ENCODE results near the gene GDF15. TPM values are rescaled to one million over a fixed set of nuclear protein-coding genes. Genes with fewer than 3 reads are reported as not detected.
A peak's percentile ranks its signal among the peaks of the same experiment; 100 is the strongest.

GDF15 gene
- total RNA-seq, 1 donor from 2014 or later, result not detected

GRCh38 chr19:18433735-18434398 is 47.9 kb downstream of the GDF15 start:
- DNase-seq (no peak), ATAC-seq (ENCODE audit: low read depth) (no peak)
- H3K27me3 Mint-ChIP-seq, result no peaks in the 10 kb centered on the region
- intact Hi-C loops (cut with micrococcal nuclease), result no loop called here
- no peak for TF ChIP-seq CTCF (IDR thresholded peaks at IDR 0.05)
- H3K4me1 Mint-ChIP-seq, result peaks cover 37% of the 10 kb centered on the region
- ChIA-PET CTCF (no interaction called here), POLR2A (interaction anchor here (1.6 kb wide), 1 partner anchor 14 kb away, joined by 7 read pairs; the partner anchor contains the start of gene SSBP4)
- peak overlapping the region; percentile 24 for H3K27ac Mint-ChIP-seq
- peak overlapping the region; percentile 79 for H3K4me3 Mint-ChIP-seq
- no peaks in the 10 kb centered on the region for H3K36me3 Mint-ChIP-seq (ENCODE audit: low read depth)
- no peaks in the 10 kb centered on the region for H3K9me3 Mint-ChIP-seq

- ATAC-seq (ENCODE audit: low read depth) (no peak), DNase-seq (no peak)
- TF ChIP-seq CTCF (IDR thresholded peaks at IDR 0.05), result no peak
- no peaks in the 10 kb centered on the region for H3K9me3 Mint-ChIP-seq
- intact Hi-C loops (cut with micrococcal nuclease), result loop anchor here (5.0 kb wide), 1 partner anchor 398 kb away; the partner anchor contains the start of gene UPF1
- peak overlapping the region; percentile 79 for H3K4me3 Mint-ChIP-seq
- H3K27me3 Mint-ChIP-seq, result no peaks in the 10 kb centered on the region
- POLR2A ChIA-PET, result interaction anchor here (0.5 to 1.6 kb wide), 3 partner anchors 15 to 302 kb away, joined by 5 to 7 read pairs (median 5); partner anchors contain the start of gene SSBP4
- H3K4me1 Mint-ChIP-seq, result peaks cover 40% of the 10 kb centered on the region
- peak overlapping the region; percentile 24 for H3K27ac Mint-ChIP-seq
- no peaks in the 10 kb centered on the region for H3K36me3 Mint-ChIP-seq (ENCODE audit: low read depth)
- CTCF ChIA-PET, result interaction anchor here (0.9 kb wide), 1 partner anchor 15 kb away, joined by 3 read pairs; no protein-coding TSS in a partner anchor
Measured at GRCh38 chr19:18434411-18435175, 48.6 kb downstream of the GDF15 start.

GRCh38 chr19:18435178-18435841 is 49.4 kb downstream of the GDF15 start:
- peaks cover 35% of the 10 kb centered on the region for H3K4me1 Mint-ChIP-seq
- DNase-seq, result no peak
- no peaks in the 10 kb centered on the region for H3K36me3 Mint-ChIP-seq (ENCODE audit: low read depth)
- peak overlapping the region; percentile 79 for H3K4me3 Mint-ChIP-seq
- POLR2A ChIA-PET, result interaction anchor here (0.5 to 1.6 kb wide), 4 partner anchors 16 to 303 kb away, joined by 3 to 7 read pairs (median 5); partner anchors contain the start of gene SSBP4
- no peak for TF ChIP-seq CTCF (IDR thresholded peaks at IDR 0.05)
- no peak overlapping the region for H3K27ac Mint-ChIP-seq
- intact Hi-C loops (cut with micrococcal nuclease), result loop anchor here (5.0 kb wide), 1 partner anchor 397 kb away; the partner anchor contains the start of gene UPF1
- CTCF ChIA-PET, result interaction anchor here (0.9 kb wide), 2 partner anchors 16 to 55 kb away, joined by 3 to 4 read pairs; no protein-coding TSS in a partner anchor
- H3K9me3 Mint-ChIP-seq, result no peaks in the 10 kb centered on the region
- ATAC-seq (ENCODE audit: low read depth), result no peak
- no peaks in the 10 kb centered on the region for H3K27me3 Mint-ChIP-seq

- Mint-ChIP-seq H3K27ac (no peak overlapping the region), H3K36me3 (ENCODE audit: low read depth) (no peaks in the 10 kb centered on the region), H3K27me3 (no peaks in the 10 kb centered on the region), H3K4me1 (peaks cover 36% of the 10 kb centered on the region), H3K4me3 (peak overlapping the region; percentile 69), H3K9me3 (no peaks in the 10 kb centered on the region)
- intact Hi-C loops (cut with micrococcal nuclease), result loop anchor here (2.0 to 5.0 kb wide), 2 partner anchors 15 to 396 kb away; partner anchors contain the start of gene UPF1
- DNase-seq (no peak), ATAC-seq (ENCODE audit: low read depth) (no peak)
- ChIA-PET CTCF (interaction anchor here (0.9 kb wide), 2 partner anchors 17 to 56 kb away, joined by 3 to 4 read pairs; no protein-coding TSS in a partner anchor), POLR2A (interaction anchor here (0.7 kb wide), 1 partner anchor 17 kb away, joined by 3 read pairs; no protein-coding TSS in a partner anchor)
- no peak for TF ChIP-seq CTCF (IDR thresholded peaks at IDR 0.05)
Measured at GRCh38 chr19:18435842-18436670, 50.1 kb downstream of the GDF15 start.
